HepG2 (cell line): ENCODE measurements around the gene HEPN1. TPM values are rescaled to one million over a fixed set of nuclear protein-coding genes. Genes with fewer than 3 reads are reported as not detected.

ENCODE experiments used
- ATAC-seq: fragments of 200-7000 bp; cut with Tn5 transposase; 3 replicates; pipeline ENCODE4 v1.9.1; 2020; ENCODE audit warnings: mild to moderate bottlenecking, moderate library complexity
- BruUV-seq: library from RNA; stranded (reverse); fragments of 400-500 nt; replicated peaks from 2 replicates; lab custom pipeline; 2021; lab: Mats Ljungman, UMichigan
- CTCF ChIA-PET: fragments of 300-600 bp; formaldehyde crosslinking; extraction: SDS; loops from one replicate; lab custom pipeline; 2021; ENCODE audit warnings: low total read pairs, inconsistent platforms, low intra/inter-chr PET ratio; lab: Yijun Ruan, JAX
- POLR2A ChIA-PET: fragments of 350-600 bp; sonication (Branson Sonifier 250); formaldehyde crosslinking; loops from one replicate; lab custom pipeline; 2020; ENCODE audit warnings: antibody characterized with exemption, inconsistent platforms; lab: Yijun Ruan, JAX
- DNase-seq: peaks from one replicate; pipeline ENCODE4 v3.0.0-alpha.2; 2015; ENCODE audit warnings: low spot score
- FAIRE-seq: peaks from 3 replicates; lab custom pipeline; 2011; peaks lifted over from hg19 to GRCh38; lab: Jason Lieb, UNC
- H2AFZ ChIP-seq: one replicate; pipeline ENCODE4 v1.6.1; 2011; ENCODE audit warnings: low read length, inconsistent platforms
- H3K27ac ChIP-seq: fragments of 300-600 bp; 3 replicates; pipeline ENCODE4 v1.8.0; 2011; ENCODE audit warnings: mixed run types, mild to moderate bottlenecking, mixed read lengths, low read length, inconsistent platforms; ENCODE audit not compliant: insufficient read depth; ENCODE audit errors: extremely low read length
- H3K27me3 ChIP-seq, 2 experiments: fragments of 200-600 bp in 1 of 2; 2 replicates in 1 of 2; 3 replicates in 1 of 2; pipeline versions ENCODE4 v1.6.0 to v1.8.0; 2011; ENCODE audit warnings: low read length in 2 of 2, mild to moderate bottlenecking in 2 of 2, moderate library complexity in 2 of 2, inconsistent platforms in 1 of 2; ENCODE audit not compliant: insufficient read depth in 2 of 2, control insufficient read depth in 1 of 2
- H3K36me3 ChIP-seq, 2 experiments: fragments of 200-600 bp in 1 of 2; replicated peaks in 1 of 2; 2 replicates in 1 of 2; 3 replicates in 1 of 2; pipeline versions ENCODE4 v1.5.1 to v1.8.0; 2011; ENCODE audit warnings: low read length in 2 of 2, inconsistent platforms in 1 of 2; ENCODE audit not compliant: insufficient read depth in 2 of 2, control insufficient read depth in 1 of 2
- H3K4me1 ChIP-seq: 2 replicates; pipeline ENCODE4 v1.5.1; 2012; ENCODE audit warnings: low read length, inconsistent platforms; ENCODE audit not compliant: insufficient read depth
- H3K4me2 ChIP-seq: 2 replicates; pipeline ENCODE4 v1.6.0; 2011; ENCODE audit warnings: low read depth, low read length, inconsistent platforms
- H3K4me3 ChIP-seq, 3 experiments: fragments of 200-600 bp in 1 of 3; sonication (generic), shearing (Covaris generic) in 1 of 3; replicated peaks in 1 of 3; 2 replicates each; pipeline ENCODE4 v1.5.1; 2011 to 2016; ENCODE audit warnings: low read length in 3 of 3, inconsistent platforms in 2 of 3, low read depth in 2 of 3, mild to moderate bottlenecking in 2 of 3, control low read depth in 1 of 3, mixed read lengths in 1 of 3; ENCODE audit not compliant: insufficient read depth in 1 of 3
- H3K79me2 ChIP-seq: one replicate; pipeline ENCODE4 v1.6.1; 2011; ENCODE audit warnings: low read length, inconsistent platforms; ENCODE audit not compliant: insufficient read depth
- H3K9ac ChIP-seq: 2 replicates; pipeline ENCODE4 v1.6.0; 2011; ENCODE audit warnings: mild to moderate bottlenecking, low read depth, low read length, inconsistent platforms; ENCODE audit not compliant: insufficient read depth
- H3K9me3 ChIP-seq: 2 replicates; pipeline ENCODE4 v1.5.1; 2012; ENCODE audit warnings: mild to moderate bottlenecking, low read length
- H4K20me1 ChIP-seq: 2 replicates; pipeline ENCODE4 v1.6.0; 2011; ENCODE audit warnings: inconsistent platforms, mild to moderate bottlenecking, low read length, moderate library complexity; ENCODE audit not compliant: insufficient read depth
- ADNP ChIP-seq: sonication (generic); formaldehyde crosslinking; IDR thresholded peaks from 2 replicates; pipeline ENCODE4 v1.4.0; 2020; ENCODE audit warnings: missing genetic modification reagents
- AGO2 ChIP-seq: fragments of 200-400 bp; formaldehyde crosslinking; optimal IDR thresholded peaks from 2 replicates; pipeline ENCODE3; 2017; ENCODE audit warnings: mild to moderate bottlenecking, low read depth, low read length, moderate library complexity
- ATF4 ChIP-seq, 2 experiments: fragments of 450-650 bp in 1 of 2; sonication (generic) in 1 of 2; formaldehyde crosslinking; IDR thresholded peaks; 2 replicates each; pipeline versions ENCODE4 v1.5.0 to v1.8.0; 2020 to 2022; ENCODE audit warnings: mild to moderate bottlenecking in 1 of 2, missing genetic modification reagents in 1 of 2
- ETS1 ChIP-seq: sonication (generic); formaldehyde crosslinking; IDR thresholded peaks from 2 replicates; pipeline ENCODE4 v1.4.0; 2020; ENCODE audit warnings: missing genetic modification reagents
- HNF1B ChIP-seq: sonication (generic); formaldehyde crosslinking; IDR thresholded peaks from 2 replicates; pipeline ENCODE4 v1.5.1; 2020; ENCODE audit warnings: mild to moderate bottlenecking, moderate library complexity, missing genetic modification reagents
- KAT2B ChIP-seq: fragments of 150-350 bp; IDR thresholded peaks from 2 replicates; pipeline ENCODE4 v1.6.1; 2014; ENCODE audit warnings: low read depth, low read length, borderline replicate concordance
- NR0B2 ChIP-seq: sonication (generic); formaldehyde crosslinking; IDR thresholded peaks from 2 replicates; pipeline ENCODE4 v1.4.0; 2020; ENCODE audit warnings: mild to moderate bottlenecking, missing genetic modification reagents
- PREB ChIP-seq: sonication (generic); formaldehyde crosslinking; IDR thresholded peaks from 2 replicates; pipeline ENCODE4 v1.4.0; 2020; ENCODE audit warnings: missing genetic modification reagents
- SOX6 ChIP-seq, 2 experiments: fragments of 450-650 bp in 1 of 2; sonication (generic) in 1 of 2; formaldehyde crosslinking in 1 of 2; IDR thresholded peaks; 2 replicates each; pipeline versions ENCODE4 v1.4.0 to v1.6.1; 2017 to 2020; ENCODE audit warnings: antibody characterized with exemption in 1 of 2, mild to moderate bottlenecking in 1 of 2, missing genetic modification reagents in 1 of 2
- SP140L ChIP-seq: sonication (generic); formaldehyde crosslinking; IDR thresholded peaks from 2 replicates; pipeline ENCODE4 v1.4.0; 2020; ENCODE audit warnings: missing genetic modification reagents, borderline replicate concordance
- TFAP4 ChIP-seq: sonication (generic); IDR thresholded peaks from 2 replicates; pipeline ENCODE4 v1.6.1; 2016; ENCODE audit warnings: low read depth, borderline replicate concordance
- ZNF18 ChIP-seq: sonication (generic); formaldehyde crosslinking; IDR thresholded peaks from 2 replicates; pipeline ENCODE4 v1.8.0; 2022; ENCODE audit warnings: mild to moderate bottlenecking, missing genetic modification reagents; ENCODE audit not compliant: insufficient replicate concordance
- ZNF260 ChIP-seq: sonication (generic); formaldehyde crosslinking; IDR thresholded peaks from 2 replicates; pipeline ENCODE4 v1.4.0; 2020; ENCODE audit warnings: missing genetic modification reagents, low read depth, mild to moderate bottlenecking, borderline replicate concordance
- ZNF629 ChIP-seq: sonication (generic); formaldehyde crosslinking; conservative IDR thresholded peaks from 2 replicates; pipeline ENCODE4 v1.5.0; 2020; ENCODE audit warnings: missing genetic modification reagents
- ZNF672 ChIP-seq: sonication (generic); formaldehyde crosslinking; IDR thresholded peaks from 2 replicates; pipeline ENCODE4 v1.8.1; 2022; ENCODE audit warnings: missing genetic modification reagents
- WGBS: methylation state at CpG from one replicate; pipeline ENCODE4 v1.1.6; 2017; ENCODE audit warnings: low lambda C conversion rate; 5-methylcytosine and 5-hydroxymethylcytosine counted together
- in situ Hi-C: cut with HindIII; loops from 2 replicates; pipeline ENCODE4 v1.10.0; 2017; ENCODE audit warnings: low pct_unique_long_range_greater_than_20kb; ENCODE audit not compliant: extremely low pct_ligation_motif_present
- intact Hi-C: fragments of 100-400 bp; cut with micrococcal nuclease; formaldehyde crosslinking; loops from one replicate; pipeline ENCODE4 v1.10.0; 2022; ENCODE audit not compliant: unreplicated experiment
- polyA plus RNA-seq, 8 experiments: library from polyadenylated mRNA; depleted of rRNA in 3 of 8; stranded (reverse) in 7 of 8; unstranded in 1 of 8; fragments of >200 nt; fragmentation: Illumina TruSeq in 4 of 8; extraction: Trizol in 4 of 8; gene quantifications; 2 replicates each; pipeline versions ENCODE4 v1.2.1 to v1.2.3, GENCODE V29; 2011 to 2016; ENCODE audit warnings: low read depth in 4 of 8, missing spikeins in 1 of 8, mixed read lengths in 1 of 8; ENCODE audit not compliant: insufficient read depth in 1 of 8
- total RNA-seq, 5 experiments: library from RNA; depleted of rRNA; stranded (reverse); fragments of >200 nt; fragmentation: Illumina TruSeq; extraction: Trizol; gene quantifications; 2 replicates each; pipeline ENCODE4 v1.2.3, GENCODE V29; 2016; ENCODE audit warnings: low read depth in 1 of 5

HEPN1 gene
- total and polyA plus RNA-seq, 2 of the 13 experiments (the other 11 are each of a cell fraction or from before 2014, with no cell fraction given) = not detected

GRCh38 chr11:124898711-124899110 lies 20.3 kb upstream of the HEPN1 start:
- WGBS = 2% methylated on average over 5 of the region's 5 CpGs
- H3K9ac ChIP-seq = peak overlapping the region; percentile 0; the same call in 1 of the 2 replicates
- DNase-seq = peak; percentile 44
- H2AFZ ChIP-seq = no peak overlapping the region
- no peaks in the 10 kb centered on the region for H3K36me3 ChIP-seq
- peak; percentile 56 for ATAC-seq
- peaks cover 66% of the 10 kb centered on the region for H3K4me1 ChIP-seq
- H3K4me2 ChIP-seq = peak overlapping the region; percentile 67
- no peak overlapping the region for H3K27ac ChIP-seq
- no peaks in the 10 kb centered on the region for H4K20me1 ChIP-seq
- in situ Hi-C loops = no loop called here
- intact Hi-C loops = no loop called here
- peaks cover 0 to 40% of the 10 kb centered on the region in 2 experiments; a peak in 4 of 5 replicates for H3K27me3 ChIP-seq
- POLR2A ChIA-PET = interaction anchor here (0.8 to 1.2 kb wide), 3 partner anchors 37 to 99 kb away, joined by 3 to 9 read pairs (median 3); partner anchors contain the start of genes CCDC15, HEPACAM and MSANTD2
- H3K79me2 ChIP-seq = no peaks in the 10 kb centered on the region
- CTCF ChIA-PET = no interaction called here
- peak overlapping the region in 2 of 3 experiments; percentile 20 to 35; a peak in 2 of 6 replicates for H3K4me3 ChIP-seq
- no peaks in the 10 kb centered on the region for H3K9me3 ChIP-seq
- BruUV-seq = no TSS peak
- no peak for FAIRE-seq
- TF ChIP-seq KAT2B (no peak), SOX6 (IDR thresholded peaks at IDR 0.05) (no peak), SOX6 (CRISPR knock-in tag; IDR thresholded peaks at IDR 0.05) (peak; percentile 94), TFAP4 (peak; percentile 87; the same call in 1 of the 2 replicates), ADNP (CRISPR knock-in tag) (no peak), AGO2 (no peak), PREB (CRISPR knock-in tag) (no peak), ATF4 (CRISPR knock-in tag; IDR thresholded peaks at IDR 0.05) (peak in 1 of 2 experiments; percentile 3; a peak in 1 of 4 replicates), SP140L (CRISPR knock-in tag) (no peak), ZNF629 (CRISPR knock-in tag) (no peak), HNF1B (peak; percentile 65), ZNF18 (no peak), ETS1 (CRISPR knock-in tag) (no peak), NR0B2 (no peak), ZNF260 (no peak), ZNF672 (CRISPR knock-in tag) (no peak)
